Measurements from ENCODE around the gene ABL1. TPM values are rescaled to one million over a fixed set of nuclear protein-coding genes. Genes with fewer than 3 reads are reported as not detected.
A peak's percentile ranks its signal among the peaks of the same experiment; 100 is the strongest.

ABL1 gene
- total and polyA plus RNA-seq, 2 of the 13 experiments (the other 11 are each of a cell fraction or from before 2014, with no cell fraction given), result 10.8 to 20.4 TPM

DNA sequence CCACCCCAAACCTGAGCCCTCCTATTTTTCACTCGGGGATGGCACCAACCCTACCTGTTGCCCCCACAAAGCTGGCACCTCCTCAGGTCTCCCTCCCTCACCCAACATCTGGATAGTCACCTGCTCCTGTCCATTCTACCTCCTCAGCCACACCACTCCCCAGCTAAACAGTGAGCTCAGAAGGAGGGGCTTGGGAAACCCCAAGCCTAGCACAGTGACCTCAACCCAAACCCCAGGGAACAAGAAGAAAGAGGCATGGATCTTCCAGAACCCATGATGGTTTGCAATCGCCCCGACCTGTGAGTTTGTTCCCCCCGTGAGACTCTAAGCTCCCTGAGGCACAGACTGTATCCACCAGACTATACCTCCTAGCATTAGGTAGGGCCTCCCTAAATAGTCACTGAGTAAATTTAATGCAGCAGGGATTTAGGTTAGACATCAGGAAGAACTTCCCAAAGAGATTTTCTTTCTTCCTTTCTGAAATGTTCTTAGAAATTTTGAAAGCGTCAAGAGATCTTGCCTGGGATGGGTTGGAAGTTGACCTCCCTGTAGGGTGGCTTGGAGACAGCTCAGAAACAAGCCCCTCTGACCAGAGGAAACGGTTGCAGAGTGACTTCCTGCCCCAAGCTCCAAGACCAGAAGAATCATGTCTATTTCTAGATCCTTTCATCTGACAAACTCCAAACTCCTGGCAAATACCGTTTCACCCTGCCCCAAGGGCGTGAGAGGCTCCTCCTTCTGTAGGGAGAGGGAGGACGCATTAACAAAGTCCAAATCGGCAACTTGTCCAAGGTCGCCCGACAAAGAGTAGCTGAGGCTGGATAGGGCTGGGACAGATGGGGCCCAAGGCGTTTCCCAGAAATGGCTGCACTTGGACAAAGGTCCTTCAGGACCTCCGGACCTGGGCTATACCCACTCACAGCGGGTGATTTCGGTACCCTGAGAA lies 99.9 kb downstream of the ABL1 start (continued):
- TF ChIP-seq, protein P1, sequence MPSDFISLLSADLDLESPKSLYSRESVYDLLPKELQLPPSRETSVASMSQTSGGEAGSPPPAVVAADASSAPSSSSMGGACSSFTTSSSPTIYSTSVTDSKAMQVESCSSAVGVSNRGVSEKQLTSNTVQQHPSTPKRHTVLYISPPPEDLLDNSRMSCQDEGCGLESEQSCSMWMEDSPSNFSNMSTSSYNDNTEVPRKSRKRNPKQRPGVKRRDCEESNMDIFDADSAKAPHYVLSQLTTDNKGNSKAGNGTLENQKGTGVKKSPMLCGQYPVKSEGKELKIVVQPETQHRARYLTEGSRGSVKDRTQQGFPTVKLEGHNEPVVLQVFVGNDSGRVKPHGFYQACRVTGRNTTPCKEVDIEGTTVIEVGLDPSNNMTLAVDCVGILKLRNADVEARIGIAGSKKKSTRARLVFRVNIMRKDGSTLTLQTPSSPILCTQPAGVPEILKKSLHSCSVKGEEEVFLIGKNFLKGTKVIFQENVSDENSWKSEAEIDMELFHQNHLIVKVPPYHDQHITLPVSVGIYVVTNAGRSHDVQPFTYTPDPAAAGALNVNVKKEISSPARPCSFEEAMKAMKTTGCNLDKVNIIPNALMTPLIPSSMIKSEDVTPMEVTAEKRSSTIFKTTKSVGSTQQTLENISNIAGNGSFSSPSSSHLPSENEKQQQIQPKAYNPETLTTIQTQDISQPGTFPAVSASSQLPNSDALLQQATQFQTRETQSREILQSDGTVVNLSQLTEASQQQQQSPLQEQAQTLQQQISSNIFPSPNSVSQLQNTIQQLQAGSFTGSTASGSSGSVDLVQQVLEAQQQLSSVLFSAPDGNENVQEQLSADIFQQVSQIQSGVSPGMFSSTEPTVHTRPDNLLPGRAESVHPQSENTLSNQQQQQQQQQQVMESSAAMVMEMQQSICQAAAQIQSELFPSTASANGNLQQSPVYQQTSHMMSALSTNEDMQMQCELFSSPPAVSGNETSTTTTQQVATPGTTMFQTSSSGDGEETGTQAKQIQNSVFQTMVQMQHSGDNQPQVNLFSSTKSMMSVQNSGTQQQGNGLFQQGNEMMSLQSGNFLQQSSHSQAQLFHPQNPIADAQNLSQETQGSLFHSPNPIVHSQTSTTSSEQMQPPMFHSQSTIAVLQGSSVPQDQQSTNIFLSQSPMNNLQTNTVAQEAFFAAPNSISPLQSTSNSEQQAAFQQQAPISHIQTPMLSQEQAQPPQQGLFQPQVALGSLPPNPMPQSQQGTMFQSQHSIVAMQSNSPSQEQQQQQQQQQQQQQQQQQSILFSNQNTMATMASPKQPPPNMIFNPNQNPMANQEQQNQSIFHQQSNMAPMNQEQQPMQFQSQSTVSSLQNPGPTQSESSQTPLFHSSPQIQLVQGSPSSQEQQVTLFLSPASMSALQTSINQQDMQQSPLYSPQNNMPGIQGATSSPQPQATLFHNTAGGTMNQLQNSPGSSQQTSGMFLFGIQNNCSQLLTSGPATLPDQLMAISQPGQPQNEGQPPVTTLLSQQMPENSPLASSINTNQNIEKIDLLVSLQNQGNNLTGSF (CRISPR knock-in tag; IDR thresholded peaks at IDR 0.05), result no peak
- TF ChIP-seq ZMYM3 (CRISPR knock-in tag; IDR thresholded peaks at IDR 0.05) (peak; percentile 65; the same call in 1 of the 2 replicates), PCBP2 (optimal IDR thresholded peaks at IDR 0.05; ENCODE audit: low read depth, low read length, poor library complexity, severe bottlenecking) (no peak), ZNF788 (CRISPR knock-in tag; IDR thresholded peaks at IDR 0.05; ENCODE audit: borderline replicate concordance) (peak; percentile 73; the same call in 1 of the 2 replicates), HOXA3 (CRISPR knock-in tag; IDR thresholded peaks at IDR 0.05) (peak; percentile 21; the same call in 1 of the 2 replicates), ZNF234 (CRISPR knock-in tag; conservative IDR thresholded peaks at IDR 0.05) (no peak), RXRA (CRISPR knock-in tag; IDR thresholded peaks at IDR 0.05) (peak; percentile 50; the same call in 1 of the 2 replicates), GATAD2A (CRISPR knock-in tag; IDR thresholded peaks at IDR 0.05) (peak; percentile 59), ISL2 (CRISPR knock-in tag; IDR thresholded peaks at IDR 0.05) (no peak), NCOA2 (CRISPR knock-in tag; IDR thresholded peaks at IDR 0.05) (peak; percentile 72), ZSCAN12 (CRISPR knock-in tag; IDR thresholded peaks at IDR 0.05) (no peak)
- TF ChIP-seq, protein P2, sequence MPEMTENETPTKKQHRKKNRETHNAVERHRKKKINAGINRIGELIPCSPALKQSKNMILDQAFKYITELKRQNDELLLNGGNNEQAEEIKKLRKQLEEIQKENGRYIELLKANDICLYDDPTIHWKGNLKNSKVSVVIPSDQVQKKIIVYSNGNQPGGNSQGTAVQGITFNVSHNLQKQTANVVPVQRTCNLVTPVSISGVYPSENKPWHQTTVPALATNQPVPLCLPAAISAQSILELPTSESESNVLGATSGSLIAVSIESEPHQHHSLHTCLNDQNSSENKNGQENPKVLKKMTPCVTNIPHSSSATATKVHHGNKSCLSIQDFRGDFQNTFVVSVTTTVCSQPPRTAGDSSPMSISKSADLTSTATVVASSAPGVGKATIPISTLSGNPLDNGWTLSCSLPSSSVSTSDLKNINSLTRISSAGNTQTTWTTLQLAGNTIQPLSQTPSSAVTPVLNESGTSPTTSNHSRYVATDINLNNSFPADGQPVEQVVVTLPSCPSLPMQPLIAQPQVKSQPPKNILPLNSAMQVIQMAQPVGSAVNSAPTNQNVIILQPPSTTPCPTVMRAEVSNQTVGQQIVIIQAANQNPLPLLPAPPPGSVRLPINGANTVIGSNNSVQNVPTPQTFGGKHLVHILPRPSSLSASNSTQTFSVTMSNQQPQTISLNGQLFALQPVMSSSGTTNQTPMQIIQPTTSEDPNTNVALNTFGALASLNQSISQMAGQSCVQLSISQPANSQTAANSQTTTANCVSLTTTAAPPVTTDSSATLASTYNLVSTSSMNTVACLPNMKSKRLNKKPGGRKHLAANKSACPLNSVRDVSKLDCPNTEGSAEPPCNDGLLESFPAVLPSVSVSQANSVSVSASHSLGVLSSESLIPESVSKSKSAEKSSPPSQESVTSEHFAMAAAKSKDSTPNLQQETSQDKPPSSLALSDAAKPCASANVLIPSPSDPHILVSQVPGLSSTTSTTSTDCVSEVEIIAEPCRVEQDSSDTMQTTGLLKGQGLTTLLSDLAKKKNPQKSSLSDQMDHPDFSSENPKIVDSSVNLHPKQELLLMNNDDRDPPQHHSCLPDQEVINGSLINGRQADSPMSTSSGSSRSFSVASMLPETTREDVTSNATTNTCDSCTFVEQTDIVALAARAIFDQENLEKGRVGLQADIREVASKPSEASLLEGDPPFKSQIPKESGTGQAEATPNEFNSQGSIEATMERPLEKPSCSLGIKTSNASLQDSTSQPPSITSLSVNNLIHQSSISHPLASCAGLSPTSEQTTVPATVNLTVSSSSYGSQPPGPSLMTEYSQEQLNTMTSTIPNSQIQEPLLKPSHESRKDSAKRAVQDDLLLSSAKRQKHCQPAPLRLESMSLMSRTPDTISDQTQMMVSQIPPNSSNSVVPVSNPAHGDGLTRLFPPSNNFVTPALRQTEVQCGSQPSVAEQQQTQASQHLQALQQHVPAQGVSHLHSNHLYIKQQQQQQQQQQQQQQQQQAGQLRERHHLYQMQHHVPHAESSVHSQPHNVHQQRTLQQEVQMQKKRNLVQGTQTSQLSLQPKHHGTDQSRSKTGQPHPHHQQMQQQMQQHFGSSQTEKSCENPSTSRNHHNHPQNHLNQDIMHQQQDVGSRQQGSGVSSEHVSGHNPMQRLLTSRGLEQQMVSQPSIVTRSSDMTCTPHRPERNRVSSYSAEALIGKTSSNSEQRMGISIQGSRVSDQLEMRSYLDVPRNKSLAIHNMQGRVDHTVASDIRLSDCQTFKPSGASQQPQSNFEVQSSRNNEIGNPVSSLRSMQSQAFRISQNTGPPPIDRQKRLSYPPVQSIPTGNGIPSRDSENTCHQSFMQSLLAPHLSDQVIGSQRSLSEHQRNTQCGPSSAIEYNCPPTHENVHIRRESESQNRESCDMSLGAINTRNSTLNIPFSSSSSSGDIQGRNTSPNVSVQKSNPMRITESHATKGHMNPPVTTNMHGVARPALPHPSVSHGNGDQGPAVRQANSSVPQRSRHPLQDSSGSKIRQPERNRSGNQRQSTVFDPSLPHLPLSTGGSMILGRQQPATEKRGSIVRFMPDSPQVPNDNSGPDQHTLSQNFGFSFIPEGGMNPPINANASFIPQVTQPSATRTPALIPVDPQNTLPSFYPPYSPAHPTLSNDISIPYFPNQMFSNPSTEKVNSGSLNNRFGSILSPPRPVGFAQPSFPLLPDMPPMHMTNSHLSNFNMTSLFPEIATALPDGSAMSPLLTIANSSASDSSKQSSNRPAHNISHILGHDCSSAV (CRISPR knock-in tag; IDR thresholded peaks at IDR 0.05; ENCODE audit: borderline replicate concordance), result no peak
- TF ChIP-seq, protein P3, sequence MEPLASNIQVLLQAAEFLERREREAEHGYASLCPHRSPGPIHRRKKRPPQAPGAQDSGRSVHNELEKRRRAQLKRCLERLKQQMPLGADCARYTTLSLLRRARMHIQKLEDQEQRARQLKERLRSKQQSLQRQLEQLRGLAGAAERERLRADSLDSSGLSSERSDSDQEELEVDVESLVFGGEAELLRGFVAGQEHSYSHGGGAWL (CRISPR knock-in tag; IDR thresholded peaks at IDR 0.05), result no peak

Measured in HepG2 (cell line).